Panc1 (cell line): Measurements from ENCODE around the gene RSPRY1.

Source experiments
- CTCF ChIP-seq: fragments of 450-650 bp; IDR thresholded peaks from 2 replicates; pipeline ENCODE4 v1.5.1; 2017; ENCODE audit warnings: mild to moderate bottlenecking
- POLR2AphosphoS5 ChIP-seq: IDR thresholded peaks from 2 replicates; pipeline ENCODE4 v1.6.1; 2012; ENCODE audit warnings: mild to moderate bottlenecking, low read depth, low read length, moderate library complexity

GRCh38 chr16:57245472-57246113, 59.5 kb downstream of the RSPRY1 start:
- no peak for TF ChIP-seq CTCF
- no peak for TF ChIP-seq POLR2AphosphoS5
